Caco-2 (cell line): ENCODE results near the gene ARHGAP24. TPM values are rescaled to one million over a fixed set of nuclear protein-coding genes. Genes with fewer than 3 reads are reported as not detected.

Source experiments
- BruUV-seq: library from RNA; stranded (reverse); fragments of 400-500 nt; replicated peaks from 2 replicates; lab custom pipeline; 2021; lab: Mats Ljungman, UMichigan
- CTCF ChIA-PET: fragments of 300-600 bp; sonication (Branson Sonifier 250); formaldehyde crosslinking; loops from one replicate; lab custom pipeline; 2022; ENCODE audit warnings: antibody characterized with exemption; lab: Charles Lee
- POLR2A ChIA-PET: fragments of 300-600 bp; sonication (Branson Sonifier 250); formaldehyde crosslinking; loops from one replicate; lab custom pipeline; 2022; ENCODE audit warnings: antibody characterized with exemption; lab: Charles Lee
- DNase-seq, 2 experiments: peaks; one replicate each; pipeline versions ENCODE4 v3.0.0 to v3.0.0-alpha.2; 2020 to 2022
- H3K27me3 ChIP-seq: replicated peaks from 2 replicates; pipeline ENCODE4 v1.6.0; 2011; ENCODE audit warnings: low read length; ENCODE audit not compliant: control insufficient read depth, insufficient read depth
- H3K36me3 ChIP-seq: 2 replicates; pipeline ENCODE4 v1.5.1; 2011; ENCODE audit warnings: low read length; ENCODE audit not compliant: control insufficient read depth, insufficient read depth
- H3K4me1 ChIP-seq: fragments of 250-450 bp; sonication (Bioruptor Pico); 2 replicates; pipeline ENCODE4 v1.5.1; 2020; ENCODE audit warnings: mild to moderate bottlenecking
- H3K4me3 ChIP-seq: 2 replicates; pipeline ENCODE4 v1.5.1; 2011; ENCODE audit warnings: low read depth, mild to moderate bottlenecking, control low read depth, low read length
- H3K9me3 ChIP-seq: fragments of 250-450 bp; sonication (Bioruptor Pico); 2 replicates; pipeline ENCODE4 v1.5.1; 2020; ENCODE audit warnings: mild to moderate bottlenecking, moderate library complexity
- H3K27ac Mint-ChIP-seq: one replicate; pipeline ENCODE4 v1.8.0; 2022; ENCODE audit warnings: mixed read lengths; ENCODE audit not compliant: unreplicated experiment
- H3K27me3 Mint-ChIP-seq: one replicate; pipeline ENCODE4 v1.8.0; 2022; ENCODE audit warnings: mixed read lengths; ENCODE audit not compliant: insufficient read depth, unreplicated experiment
- H3K36me3 Mint-ChIP-seq: one replicate; pipeline ENCODE4 v1.8.0; 2022; ENCODE audit warnings: mild to moderate bottlenecking, mixed read lengths; ENCODE audit not compliant: insufficient read depth, unreplicated experiment
- H3K4me1 Mint-ChIP-seq: one replicate; pipeline ENCODE4 v1.8.0; 2022; ENCODE audit warnings: low read depth, mixed read lengths; ENCODE audit not compliant: unreplicated experiment
- H3K4me3 Mint-ChIP-seq: one replicate; pipeline ENCODE4 v1.8.0; 2022; ENCODE audit warnings: mild to moderate bottlenecking, moderate library complexity, mixed read lengths; ENCODE audit not compliant: unreplicated experiment
- H3K9me3 Mint-ChIP-seq: one replicate; pipeline ENCODE4 v1.8.0; 2022; ENCODE audit warnings: mixed read lengths; ENCODE audit not compliant: unreplicated experiment
- CTCF ChIP-seq, 2 experiments: fragments of 200-600 bp in 1 of 2; IDR thresholded peaks; 1 replicate in 1 of 2; 2 replicates in 1 of 2; pipeline versions ENCODE4 v1.5.1 to v1.8.0; 2011 to 2022; ENCODE audit warnings: antibody characterized with exemption in 1 of 2, control low read depth in 1 of 2, inconsistent platforms in 1 of 2, low read depth in 1 of 2, low read length in 1 of 2, mild to moderate bottlenecking in 1 of 2, moderate library complexity in 1 of 2; ENCODE audit not compliant: insufficient read depth in 1 of 2, severe bottlenecking in 1 of 2, unreplicated experiment in 1 of 2
- intact Hi-C: fragments of 100-400 bp; cut with micrococcal nuclease; formaldehyde crosslinking; loops from one replicate; pipeline ENCODE4 v1.10.0; 2022; ENCODE audit not compliant: unreplicated experiment
- total RNA-seq: library from RNA; stranded (reverse); gene quantifications from 2 replicates; pipeline ENCODE4 v1.2.3, GENCODE V29; 2022

The ARHGAP24 gene
- total RNA-seq, 1 experiment from 2014 or later: 2.8 TPM

- no peaks in the 10 kb centered on the region for H3K36me3 ChIP-seq
- intact Hi-C loops: no loop called here
- BruUV-seq: no TSS peak
- no peak overlapping the region for H3K4me3 ChIP-seq
- ChIA-PET POLR2A (no interaction called here), CTCF (no interaction called here)
- no peak for TF ChIP-seq CTCF (IDR thresholded peaks at IDR 0.05; ENCODE audit: insufficient read depth in 1 of 2, low read depth in 1 of 2, low read length in 1 of 2, severe bottlenecking in 1 of 2, unreplicated experiment in 1 of 2)
- Mint-ChIP-seq H3K36me3 (no peaks in the 10 kb centered on the region), H3K27me3 (peaks cover 2% of the 10 kb centered on the region), H3K4me3 (no peak overlapping the region), H3K4me1 (no peaks in the 10 kb centered on the region), H3K27ac (no peak overlapping the region), H3K9me3 (no peaks in the 10 kb centered on the region)
- H3K27me3 ChIP-seq: no peaks in the 10 kb centered on the region
- DNase-seq: no peak
- no peaks in the 10 kb centered on the region for H3K4me1 ChIP-seq
- no peaks in the 10 kb centered on the region for H3K9me3 ChIP-seq
Measured at GRCh38 chr4:85637778-85638177, 162.8 kb downstream of the ARHGAP24 start.

- Mint-ChIP-seq H3K36me3 (no peaks in the 10 kb centered on the region), H3K27me3 (no peaks in the 10 kb centered on the region), H3K4me3 (no peak overlapping the region), H3K27ac (no peak overlapping the region), H3K9me3 (no peaks in the 10 kb centered on the region), H3K4me1 (no peaks in the 10 kb centered on the region)
- intact Hi-C loops: no loop called here
- Histone ChIP-seq H3K4me1 (no peaks in the 10 kb centered on the region), H3K27me3 (no peaks in the 10 kb centered on the region), H3K9me3 (no peaks in the 10 kb centered on the region), H3K4me3 (no peak overlapping the region), H3K36me3 (no peaks in the 10 kb centered on the region)
- TF ChIP-seq CTCF (IDR thresholded peaks at IDR 0.05; ENCODE audit: insufficient read depth in 1 of 2, low read depth in 1 of 2, low read length in 1 of 2, severe bottlenecking in 1 of 2, unreplicated experiment in 1 of 2): no peak
- ChIA-PET CTCF (no interaction called here), POLR2A (no interaction called here)
- BruUV-seq: no TSS peak
- no peak for DNase-seq
Measured at GRCh38 chr4:85639946-85640345, 165.0 kb downstream of the ARHGAP24 start.

- H3K36me3 Mint-ChIP-seq: no peaks in the 10 kb centered on the region
- no peaks in the 10 kb centered on the region for H3K4me1 Mint-ChIP-seq
- no TSS peak for BruUV-seq
- ChIA-PET CTCF (no interaction called here), POLR2A (no interaction called here)
- no peak for DNase-seq
- no peaks in the 10 kb centered on the region for H3K4me1 ChIP-seq
- no peak overlapping the region for H3K27ac Mint-ChIP-seq
- no peaks in the 10 kb centered on the region for H3K36me3 ChIP-seq
- no peaks in the 10 kb centered on the region for H3K27me3 ChIP-seq
- H3K9me3 Mint-ChIP-seq: no peaks in the 10 kb centered on the region
- no peak overlapping the region for H3K4me3 Mint-ChIP-seq
- intact Hi-C loops: no loop called here
- H3K4me3 ChIP-seq: no peak overlapping the region
- no peaks in the 10 kb centered on the region for H3K9me3 ChIP-seq
- no peaks in the 10 kb centered on the region for H3K27me3 Mint-ChIP-seq
- TF ChIP-seq CTCF (IDR thresholded peaks at IDR 0.05; ENCODE audit: insufficient read depth in 1 of 2, low read depth in 1 of 2, low read length in 1 of 2, severe bottlenecking in 1 of 2, unreplicated experiment in 1 of 2): no peak
Measured at GRCh38 chr4:85642356-85643100, 167.6 kb downstream of the ARHGAP24 start.
